Lung (tissue), 12 donors: ENCODE data around the gene ARSB. TPM values are rescaled to one million over a fixed set of nuclear protein-coding genes. Genes with fewer than 3 reads are reported as not detected.

Experiments used
- ATAC-seq: fragments of 200-7000 bp; cut with Tn5 transposase; one replicate; pipeline ENCODE4 v1.9.1; 2020; ENCODE audit warnings: moderate number of reproducible peaks; ENCODE audit not compliant: insufficient read depth, low FRiP score
- DNase-seq, 3 donors: peaks; one replicate each; pipeline ENCODE4 v3.0.0-alpha.2; 2013 to 2017
- H3K27ac ChIP-seq, 2 donors: one replicate each; pipeline ENCODE4 v1.5.1; 2013; ENCODE audit warnings: mild to moderate bottlenecking in 2 of 2, moderate library complexity in 2 of 2, control low read depth in 1 of 2, inconsistent platforms in 1 of 2, low read depth in 1 of 2, low read length in 1 of 2
- H3K27me3 ChIP-seq, 3 donors: one replicate each; pipeline ENCODE4 v1.5.1; 2013; ENCODE audit warnings: low read length in 2 of 3; ENCODE audit not compliant: control insufficient read depth in 3 of 3, insufficient read depth in 3 of 3
- H3K36me3 ChIP-seq, 4 donors: one replicate each; pipeline ENCODE4 v1.5.1; 2013; ENCODE audit warnings: low read length in 4 of 4, mild to moderate bottlenecking in 1 of 4, moderate library complexity in 1 of 4; ENCODE audit not compliant: control insufficient read depth in 4 of 4, insufficient read depth in 4 of 4
- H3K4me1 ChIP-seq, 5 donors: one replicate each; pipeline ENCODE4 v1.5.1; 2013; ENCODE audit warnings: low read length in 5 of 5, mild to moderate bottlenecking in 2 of 5, moderate library complexity in 1 of 5; ENCODE audit not compliant: control insufficient read depth in 5 of 5, insufficient read depth in 5 of 5
- H3K4me3 ChIP-seq: one replicate; pipeline ENCODE4 v1.5.1; 2013; ENCODE audit warnings: mild to moderate bottlenecking, control low read depth, moderate library complexity
- H3K9ac ChIP-seq, 2 donors: one replicate each; pipeline ENCODE4 v1.5.1; 2013; ENCODE audit warnings: low read length in 2 of 2, control low read depth in 1 of 2; ENCODE audit not compliant: insufficient read depth in 1 of 2
- H3K9me3 ChIP-seq, 4 donors: one replicate each; pipeline ENCODE4 v1.5.1; 2013; ENCODE audit warnings: low read length in 3 of 4, mild to moderate bottlenecking in 1 of 4, moderate library complexity in 1 of 4; ENCODE audit not compliant: control insufficient read depth in 4 of 4, insufficient read depth in 3 of 4
- CTCF ChIP-seq: IDR thresholded peaks from 2 replicates; pipeline ENCODE4 v1.5.1; 2012; ENCODE audit warnings: mild to moderate bottlenecking; ENCODE audit errors: control extremely low read depth, extremely low read depth
- WGBS, 2 donors: extraction: QIAGEN DNeasy Blood & Tissue Kit; methylation state at CpG; one replicate each; pipeline ENCODE4 v1.1.7; 2013; 5-methylcytosine and 5-hydroxymethylcytosine counted together
- polyA plus RNA-seq, 2 donors: library from polyadenylated mRNA; stranded (reverse); fragments of 200-250 nt; gene quantifications; one replicate each; pipeline ENCODE4 v1.2.1, GENCODE V29; 2013
- total RNA-seq, 2 donors: library from RNA; depleted of rRNA in 1 of 2; stranded (reverse); fragments of >200 nt in 1 of 2; gene quantifications; one replicate each; pipeline ENCODE4 v1.2.1, GENCODE V29; 2014 to 2021
- donor health status: control.
- donor health status: control.
- donor health status: Bipolar disorder and iron deficiency.
- donor health status: healthy.
- donor health status: DM: yes; HTN: yes; CAD: no.

ARSB gene
- total and polyA plus RNA-seq, 4 donors = 3.2 to 17.3 (median 11.1) TPM

DNA sequence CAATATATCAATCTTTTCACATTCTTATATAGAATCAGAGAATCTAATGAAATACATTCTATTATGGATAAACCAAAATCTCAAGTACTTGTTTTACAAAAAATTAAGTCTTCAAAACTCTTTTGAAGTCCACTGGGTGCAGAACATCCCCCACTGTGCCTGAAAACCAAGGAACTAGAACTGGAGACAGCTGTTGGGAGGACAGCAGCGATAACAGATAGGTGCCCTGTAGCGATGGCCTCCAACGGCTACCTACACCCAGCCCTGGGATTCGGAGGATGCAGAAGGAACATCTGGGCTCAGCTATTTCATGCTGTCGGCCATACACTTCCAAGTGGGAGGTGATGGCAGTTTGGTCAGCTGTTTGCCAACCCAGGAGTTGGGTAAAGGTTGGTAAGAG, 207.2 kb downstream of the ARSB start:
- no peak for ATAC-seq
- peaks cover 0 to 16% (median 0%) of the 10 kb centered on the region in 5 donors for H3K4me1 ChIP-seq
- H3K36me3 ChIP-seq = peaks cover 0 to 13% (median 0%) of the 10 kb centered on the region in 4 donors
- no peaks in the 10 kb centered on the region for H3K9me3 ChIP-seq
- no peak overlapping the region for H3K27ac ChIP-seq
- no peak for TF ChIP-seq CTCF
- no peak overlapping the region for H3K9ac ChIP-seq
- H3K4me3 ChIP-seq = no peak overlapping the region
- H3K27me3 ChIP-seq = no peaks in the 10 kb centered on the region
- no peak for DNase-seq
- WGBS, 2 donors = 96 to 98% methylated on average over 5 of the region's 5 CpGs

- WGBS, 2 donors = 93 to 100% methylated on average over 1 of the region's 1 CpG
- Histone ChIP-seq H3K27ac (no peak overlapping the region), H3K9ac (no peak overlapping the region), H3K27me3 (no peaks in the 10 kb centered on the region), H3K4me1 (peaks cover 0 to 23% (median 3%) of the 10 kb centered on the region in 5 donors), H3K4me3 (no peak overlapping the region), H3K36me3 (peaks cover 0 to 13% (median 0%) of the 10 kb centered on the region in 4 donors), H3K9me3 (no peaks in the 10 kb centered on the region)
- DNase-seq = no peak
- TF ChIP-seq CTCF = no peak
- ATAC-seq = no peak
Measured at GRCh38 chr5:78776637-78777036, 208.5 kb downstream of the ARSB start.

DNA sequence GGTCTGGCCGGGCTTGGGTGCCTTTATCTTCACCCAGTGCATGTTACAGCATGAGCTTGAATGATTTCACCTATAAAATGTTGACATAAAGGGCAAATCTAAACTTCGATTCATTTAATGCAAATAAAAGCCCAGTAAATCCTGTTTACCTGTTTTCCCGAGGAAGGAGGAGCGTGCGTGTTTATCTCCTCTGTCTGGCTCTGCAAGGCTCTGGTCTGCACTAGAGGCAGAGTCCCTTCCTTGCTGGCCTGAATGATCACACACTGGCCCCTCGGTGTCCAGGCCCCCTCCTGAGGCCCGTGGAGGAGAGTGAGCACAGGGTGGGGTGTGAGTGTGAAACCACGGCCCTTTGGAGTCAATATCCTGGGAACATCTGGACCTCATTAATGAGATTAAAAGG, 211.5 kb downstream of the ARSB start:
- Histone ChIP-seq H3K9me3 (no peaks in the 10 kb centered on the region), H3K27ac (no peak overlapping the region), H3K4me3 (no peak overlapping the region), H3K27me3 (no peaks in the 10 kb centered on the region), H3K9ac (no peak overlapping the region), H3K4me1 (peaks cover 0 to 14% (median 8%) of the 10 kb centered on the region in 5 donors), H3K36me3 (no peaks in the 10 kb centered on the region)
- DNase-seq (no peak), ATAC-seq (no peak)
- TF ChIP-seq CTCF = no peak
- WGBS, 2 donors = 80 to 91% methylated on average over 8 of the region's 8 CpGs
